Body of pancreas (tissue), 4 donors: ENCODE measurements around the gene MBTPS1. TPM values are rescaled to one million over a fixed set of nuclear protein-coding genes. Genes with fewer than 3 reads are reported as not detected.

ENCODE experiments used
- ATAC-seq: fragments of 150-250 bp; one replicate; pipeline ENCODE4 v1.9.1; 2016
- DNase-seq, 4 donors: peaks; one replicate each; pipeline ENCODE4 v3.0.0-alpha.2; 2019
- H3K27ac ChIP-seq, 4 donors: fragments of 200-600 bp; sonication (generic); 1 replicate in 3 of 4; 2 replicates in 1 of 4; pipeline versions ENCODE4 v1.5.1 to v1.6.1; 2016 to 2019; ENCODE audit warnings: mild to moderate bottlenecking in 1 of 4, mixed read lengths in 1 of 4, moderate library complexity in 1 of 4
- H3K27me3 ChIP-seq, 2 donors: fragments of 200-600 bp; sonication (generic); one replicate each; pipeline ENCODE4 v1.6.0; 2016; ENCODE audit warnings: mild to moderate bottlenecking in 1 of 2
- H3K36me3 ChIP-seq, 2 donors: fragments of 200-600 bp; sonication (generic); replicated peaks in 1 of 2; 2 replicates each; pipeline ENCODE4 v1.5.1; 2016; ENCODE audit warnings: low read depth in 2 of 2; ENCODE audit not compliant: insufficient read depth in 1 of 2
- H3K4me1 ChIP-seq: fragments of 200-600 bp; sonication (generic); one replicate; pipeline ENCODE4 v1.6.0; 2016
- H3K4me3 ChIP-seq, 2 donors: fragments of 200-600 bp; sonication (generic); 1 replicate in 1 of 2; 2 replicates in 1 of 2; pipeline ENCODE4 v1.5.1; 2016 to 2019
- H3K9me3 ChIP-seq, 3 donors: fragments of 200-600 bp; sonication (generic); 1 replicate in 2 of 3; 2 replicates in 1 of 3; pipeline ENCODE4 v1.5.1; 2016
- POLR2A ChIP-seq, 3 donors: fragments of 450-650 bp; IDR thresholded peaks; one replicate each; pipeline ENCODE4 v1.6.1; 2016; ENCODE audit warnings: antibody characterized with exemption in 3 of 3, mild to moderate bottlenecking in 2 of 3
- WGBS, 2 donors: methylation state at CpG; one replicate each; pipeline ENCODE4 v1.1.5; 2017; 5-methylcytosine and 5-hydroxymethylcytosine counted together
- intact Hi-C: fragments of 100-400 bp; cut with DNase I; formaldehyde crosslinking; loops from one replicate; pipeline ENCODE4 v1.15.1; 2023
- total RNA-seq, 2 donors: library from RNA; depleted of rRNA; stranded (reverse); fragments of >200 nt; gene quantifications; one replicate each; pipeline ENCODE4 v1.1.0, GENCODE V29; 2016
- TF ChIP-seq, protein P1 (sequence below), 7 experiments: fragments of 450-650 bp in 4 of 7; fragments of 200-600 bp in 3 of 7; sonication (generic) in 3 of 7; IDR thresholded peaks; one replicate each; pipeline ENCODE4 v1.5.1; 2016 to 2019; ENCODE audit warnings: antibody characterized with exemption in 7 of 7

Gene MBTPS1
- total RNA-seq, 2 donors from 2014 or later: 58.9 to 75.5 TPM

DNA sequence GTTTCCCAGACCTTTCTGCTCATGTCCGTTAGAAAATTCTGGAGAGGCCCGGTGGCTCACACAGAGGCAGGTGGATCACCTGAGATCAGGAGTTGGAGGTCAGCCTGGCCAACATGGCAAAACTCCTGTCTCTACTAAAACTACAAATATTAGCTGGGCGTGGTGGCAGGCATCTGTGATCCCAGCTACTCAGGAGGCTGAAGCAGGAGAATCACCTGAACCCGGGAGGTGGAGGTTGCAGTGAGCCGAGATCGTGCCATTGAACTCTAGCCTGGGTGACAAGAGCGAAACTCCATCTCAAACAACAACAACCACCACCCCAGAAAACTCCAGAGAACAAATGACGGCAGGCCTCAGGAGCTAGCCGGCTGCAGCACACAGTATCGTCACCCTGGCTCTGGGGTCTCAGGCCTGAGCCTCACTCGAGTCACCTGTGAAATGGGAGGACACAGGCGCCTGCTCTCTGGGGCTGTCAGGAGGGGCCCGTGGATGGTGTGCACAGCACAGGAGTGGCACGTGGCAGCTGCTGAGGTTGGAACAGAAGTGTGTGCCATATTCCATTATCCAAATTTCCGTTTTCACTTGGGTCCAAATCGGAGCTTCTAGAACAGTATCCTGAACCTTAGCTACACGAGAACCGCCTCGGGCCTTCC is 70.8 kb downstream of the MBTPS1 start:
- no peak for ATAC-seq
- WGBS, 2 donors: 92% methylated on average over 16 to 19 of the region's 19 CpGs
- no peak for TF ChIP-seq POLR2A (IDR thresholded peaks at IDR 0.05)
- TF ChIP-seq, protein P1, sequence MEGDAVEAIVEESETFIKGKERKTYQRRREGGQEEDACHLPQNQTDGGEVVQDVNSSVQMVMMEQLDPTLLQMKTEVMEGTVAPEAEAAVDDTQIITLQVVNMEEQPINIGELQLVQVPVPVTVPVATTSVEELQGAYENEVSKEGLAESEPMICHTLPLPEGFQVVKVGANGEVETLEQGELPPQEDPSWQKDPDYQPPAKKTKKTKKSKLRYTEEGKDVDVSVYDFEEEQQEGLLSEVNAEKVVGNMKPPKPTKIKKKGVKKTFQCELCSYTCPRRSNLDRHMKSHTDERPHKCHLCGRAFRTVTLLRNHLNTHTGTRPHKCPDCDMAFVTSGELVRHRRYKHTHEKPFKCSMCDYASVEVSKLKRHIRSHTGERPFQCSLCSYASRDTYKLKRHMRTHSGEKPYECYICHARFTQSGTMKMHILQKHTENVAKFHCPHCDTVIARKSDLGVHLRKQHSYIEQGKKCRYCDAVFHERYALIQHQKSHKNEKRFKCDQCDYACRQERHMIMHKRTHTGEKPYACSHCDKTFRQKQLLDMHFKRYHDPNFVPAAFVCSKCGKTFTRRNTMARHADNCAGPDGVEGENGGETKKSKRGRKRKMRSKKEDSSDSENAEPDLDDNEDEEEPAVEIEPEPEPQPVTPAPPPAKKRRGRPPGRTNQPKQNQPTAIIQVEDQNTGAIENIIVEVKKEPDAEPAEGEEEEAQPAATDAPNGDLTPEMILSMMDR (IDR thresholded peaks at IDR 0.05): no peak
- Histone ChIP-seq H3K9me3 (no peaks in the 10 kb centered on the region), H3K4me1 (peaks cover 27% of the 10 kb centered on the region), H3K36me3 (no peaks in the 10 kb centered on the region), H3K4me3 (no peak overlapping the region), H3K27ac (no peak overlapping the region), H3K27me3 (no peaks in the 10 kb centered on the region)
- intact Hi-C loops: loop anchor here (10.0 kb wide), 2 partner anchors 81 to 211 kb away; partner anchors contain the start of gene NECAB2
- no peak for DNase-seq

DNA sequence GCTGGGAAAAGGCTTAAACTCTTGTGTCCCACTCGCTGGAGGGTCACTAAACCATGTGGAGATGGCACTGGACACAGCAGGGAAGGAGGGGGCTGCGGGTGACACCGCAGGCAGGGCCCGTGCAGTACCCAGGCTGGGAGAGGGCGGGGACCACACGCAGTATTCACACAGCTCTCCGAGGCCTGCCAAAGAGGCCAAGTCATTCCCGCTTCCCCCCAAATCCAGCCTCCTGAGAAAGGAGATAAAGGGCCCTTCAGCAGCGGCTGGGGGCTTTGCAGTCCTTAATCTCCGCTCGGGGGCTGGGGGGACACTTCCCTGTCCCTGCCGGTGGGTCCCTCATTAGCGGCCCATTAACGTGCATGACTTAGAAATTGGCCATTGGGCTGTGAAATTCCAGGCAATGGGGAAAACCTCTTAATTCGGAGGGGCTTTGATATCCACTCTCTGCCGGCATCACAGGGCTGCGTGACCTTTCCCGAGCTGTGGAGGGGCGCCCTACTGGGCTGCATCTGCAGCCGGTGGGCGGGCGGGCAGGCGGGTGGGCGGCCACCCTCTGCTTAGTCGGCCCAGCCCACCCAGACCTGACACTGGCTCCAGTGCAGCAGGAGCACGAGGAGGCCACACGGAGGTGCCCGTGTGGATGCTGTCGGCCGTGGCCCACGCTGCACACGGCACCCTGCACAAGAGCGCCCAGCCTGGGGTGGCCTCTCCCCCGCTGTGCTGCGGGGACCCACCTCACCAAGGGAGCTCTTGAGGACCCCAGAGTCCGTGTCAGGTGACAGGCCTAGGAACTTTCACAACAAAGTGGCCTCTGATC is 71.5 kb downstream of the MBTPS1 start:
- ATAC-seq (no peak), DNase-seq (no peak)
- WGBS, 2 donors: 66 to 70% methylated on average over 11 to 26 of the region's 36 CpGs
- Histone ChIP-seq H3K4me3 (no peak overlapping the region), H3K27ac (no peak overlapping the region), H3K4me1 (peaks cover 27% of the 10 kb centered on the region), H3K27me3 (no peaks in the 10 kb centered on the region), H3K9me3 (no peaks in the 10 kb centered on the region), H3K36me3 (no peaks in the 10 kb centered on the region)
- intact Hi-C loops: loop anchor here (10.0 kb wide), 2 partner anchors 80 to 210 kb away; partner anchors contain the start of gene NECAB2
- TF ChIP-seq, protein P1 (IDR thresholded peaks at IDR 0.05): no peak
- TF ChIP-seq POLR2A (IDR thresholded peaks at IDR 0.05): no peak

DNA sequence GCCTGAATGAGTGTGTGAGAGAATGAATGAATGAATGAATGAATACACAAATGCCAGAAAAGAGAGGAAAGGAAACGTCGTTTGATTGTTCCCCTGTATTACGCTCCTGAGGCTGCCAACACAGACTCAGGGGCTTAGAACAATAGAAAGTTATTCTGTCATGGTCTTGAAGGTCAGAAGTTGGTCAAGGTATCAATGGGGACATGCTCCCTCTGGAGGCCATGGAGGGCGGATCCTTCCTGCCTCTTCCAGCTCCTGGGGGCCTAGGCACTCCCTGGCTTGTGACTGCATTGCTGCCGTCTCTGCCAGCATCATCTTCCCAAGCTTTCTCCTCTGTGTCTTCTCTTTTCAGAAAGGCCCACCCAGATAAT is 72.6 kb downstream of the MBTPS1 start:
- intact Hi-C loops: loop anchor here (10.0 kb wide), 2 partner anchors 79 to 209 kb away; partner anchors contain the start of gene NECAB2
- Histone ChIP-seq H3K4me1 (peaks cover 16% of the 10 kb centered on the region), H3K4me3 (no peak overlapping the region), H3K27me3 (no peaks in the 10 kb centered on the region), H3K9me3 (no peaks in the 10 kb centered on the region), H3K36me3 (no peaks in the 10 kb centered on the region), H3K27ac (no peak overlapping the region)
- peak in 1 of 4 donors; percentile 39 for DNase-seq
- TF ChIP-seq, protein P1 (IDR thresholded peaks at IDR 0.05): peak in 4 of 7 experiments; percentile 24 to 28 (median 26)
- no peak for TF ChIP-seq POLR2A (IDR thresholded peaks at IDR 0.05)
- 39 to 52% methylated on average over 4 to 5 of the region's 5 CpGs for WGBS, 2 donors
- no peak for ATAC-seq

DNA sequence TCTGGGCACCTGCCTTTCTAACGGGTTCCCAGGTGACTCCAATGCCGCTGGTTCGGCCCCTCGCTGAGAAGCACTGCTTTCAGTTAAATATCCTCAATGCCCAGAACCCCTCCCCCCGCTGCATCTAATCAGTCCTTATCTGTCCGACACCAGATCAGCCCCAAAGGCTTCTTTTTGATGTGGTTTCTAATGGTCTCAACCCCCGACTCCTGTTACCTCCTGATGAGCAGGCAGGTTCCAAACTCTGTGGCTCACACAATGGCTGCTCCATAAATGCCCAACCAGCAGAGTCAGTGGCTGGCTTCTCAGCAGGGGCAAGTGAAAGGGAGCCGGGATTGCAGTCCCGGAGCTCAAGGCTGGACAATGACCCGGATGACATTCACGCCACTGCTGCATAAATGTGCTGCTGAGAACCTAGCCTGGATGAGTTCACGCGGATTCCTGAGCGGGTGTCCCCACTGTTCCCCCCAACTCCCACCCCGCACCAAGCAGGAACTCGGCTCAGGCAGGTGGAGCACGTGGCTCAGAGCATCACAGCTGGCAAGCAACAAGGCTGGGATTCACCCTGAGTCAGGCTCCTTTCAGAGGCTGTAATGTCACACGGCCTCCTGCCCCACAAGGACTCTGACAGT is 73.1 kb downstream of the MBTPS1 start:
- no peak for TF ChIP-seq POLR2A (IDR thresholded peaks at IDR 0.05)
- H3K9me3 ChIP-seq: no peaks in the 10 kb centered on the region
- intact Hi-C loops: loop anchor here (10.0 kb wide), 2 partner anchors 79 to 209 kb away; partner anchors contain the start of gene NECAB2
- ATAC-seq (no peak), DNase-seq (no peak)
- H3K4me1 ChIP-seq: peaks cover 11% of the 10 kb centered on the region
- no peaks in the 10 kb centered on the region for H3K27me3 ChIP-seq
- WGBS, 2 donors: 62 to 64% methylated on average over 16 to 18 of the region's 18 CpGs
- no peak overlapping the region for H3K27ac ChIP-seq
- H3K36me3 ChIP-seq: no peaks in the 10 kb centered on the region
- H3K4me3 ChIP-seq: no peak overlapping the region
